NCI-H1092 treated with DMSO at 0.1 percent for 48 hours (cell line): ENCODE measurements around the gene FAM83E.
"Not testable (repeated sequence)": the region's sequence is repeated elsewhere in the genome, so short reads cannot be mapped to it uniquely, and the experiment has no call there.

Source experiments
- DNase-seq: peaks from one replicate; lab custom pipeline; 2025; lab: John Stamatoyannopoulos, UW

The FAM83E gene

DNA sequence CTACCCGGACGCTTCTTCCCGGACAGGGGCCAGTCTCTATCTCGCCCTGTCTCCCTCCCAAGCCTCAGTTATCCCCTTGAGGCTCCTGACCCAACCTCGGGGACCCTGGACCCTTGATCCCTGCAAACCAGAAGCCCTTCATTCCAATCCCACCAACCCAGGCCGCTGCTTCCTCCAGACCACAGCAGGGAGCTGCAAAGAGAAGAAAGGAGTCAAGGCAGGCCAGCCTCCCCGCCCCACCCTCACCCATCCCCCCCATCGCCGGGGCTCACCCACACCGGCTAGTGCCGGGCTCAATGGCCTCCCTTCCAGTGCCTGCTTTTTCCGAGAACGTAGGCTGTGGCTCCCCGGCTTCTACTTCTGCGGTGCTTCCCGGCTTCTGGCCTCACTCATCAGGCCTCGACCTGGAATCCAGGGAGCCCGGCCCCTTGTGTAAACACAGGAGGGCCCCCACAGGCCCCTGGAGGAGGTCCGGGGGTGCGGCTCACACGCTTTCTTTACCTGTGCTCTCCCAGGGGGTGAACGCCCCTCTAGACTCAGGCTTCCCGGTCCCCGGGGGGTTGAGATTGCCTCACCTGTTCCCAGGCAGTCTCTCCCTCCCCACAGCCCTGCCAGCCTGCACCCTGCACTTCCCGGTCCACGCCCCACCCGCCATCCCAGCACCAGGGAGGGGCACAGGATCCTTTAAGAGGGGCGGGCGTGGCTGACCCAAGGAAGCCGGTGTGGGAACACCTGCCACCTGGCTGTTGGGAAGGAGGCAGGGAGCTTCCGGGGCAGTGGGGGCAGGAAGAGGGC is at the start of gene FAM83E:
Gene FAM83E, minus strand, starts transcription at position 641 of the 795 bp plus-strand sequence. CDS start 1,704 bp downstream, outside the sequence.
- DNase-seq = no peak

DNA sequence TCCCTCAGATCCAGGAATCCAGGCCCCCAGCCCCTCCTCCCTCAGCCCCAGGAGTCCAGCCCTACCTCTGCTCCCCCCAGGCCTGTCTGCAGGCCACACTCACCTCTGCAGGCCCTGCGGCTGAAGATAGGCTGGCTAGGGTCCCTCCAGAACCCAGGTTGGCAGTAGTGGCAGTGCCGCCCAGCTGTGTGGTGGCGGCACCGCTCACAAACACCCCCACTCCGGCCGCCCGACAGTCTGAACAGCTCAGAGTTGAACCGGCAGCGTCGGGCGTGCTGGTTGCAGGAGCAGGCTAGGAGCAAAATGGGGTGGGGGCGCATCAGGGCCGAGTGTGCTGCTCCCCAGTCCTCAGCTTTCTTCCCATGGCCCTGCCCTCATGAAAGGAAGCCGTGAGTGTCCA is 49.6 kb upstream of the FAM83E start:
- no peak for DNase-seq

DNA sequence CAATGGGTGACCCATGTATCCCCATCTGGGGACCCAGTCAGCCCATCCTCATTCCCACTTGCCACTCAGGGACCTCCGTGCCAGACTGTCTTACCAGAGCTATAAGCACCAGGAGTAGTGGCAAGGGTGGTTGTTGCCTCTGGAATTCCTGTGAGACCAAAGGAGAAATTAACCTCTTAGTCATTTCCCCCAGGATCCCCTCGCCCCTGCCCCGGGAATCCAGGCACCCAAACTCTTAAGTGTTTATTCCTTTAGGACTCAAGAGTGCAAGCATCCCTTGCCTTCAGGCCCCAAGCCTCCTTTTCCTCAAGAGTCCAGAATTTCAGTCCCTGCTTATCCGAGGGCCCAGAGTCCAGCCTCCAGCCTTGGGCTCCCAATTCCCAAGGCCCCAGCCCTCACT is 48.8 kb upstream of the FAM83E start:
- DNase-seq = no peak

DNA sequence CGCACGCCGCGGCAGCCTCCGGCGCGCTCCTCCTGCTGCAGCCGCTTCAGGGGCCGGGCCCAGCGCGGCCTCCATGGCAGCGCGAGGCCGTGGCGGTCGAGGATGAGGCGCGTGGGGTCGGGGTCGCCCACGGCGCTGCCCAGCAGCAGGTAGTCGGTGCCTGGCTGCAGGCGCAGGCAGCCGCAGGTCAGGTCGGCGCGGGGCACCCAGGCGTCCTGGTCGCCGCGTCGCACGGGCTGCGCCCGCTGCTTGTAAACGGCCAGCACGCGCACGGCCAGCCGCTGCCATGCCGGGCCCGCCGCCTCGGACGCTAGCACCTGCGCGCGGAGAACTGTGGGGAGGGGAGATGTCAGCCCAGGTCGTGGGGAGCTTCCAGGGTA is 46.8 kb upstream of the FAM83E start:
- DNase-seq = no peak

DNA sequence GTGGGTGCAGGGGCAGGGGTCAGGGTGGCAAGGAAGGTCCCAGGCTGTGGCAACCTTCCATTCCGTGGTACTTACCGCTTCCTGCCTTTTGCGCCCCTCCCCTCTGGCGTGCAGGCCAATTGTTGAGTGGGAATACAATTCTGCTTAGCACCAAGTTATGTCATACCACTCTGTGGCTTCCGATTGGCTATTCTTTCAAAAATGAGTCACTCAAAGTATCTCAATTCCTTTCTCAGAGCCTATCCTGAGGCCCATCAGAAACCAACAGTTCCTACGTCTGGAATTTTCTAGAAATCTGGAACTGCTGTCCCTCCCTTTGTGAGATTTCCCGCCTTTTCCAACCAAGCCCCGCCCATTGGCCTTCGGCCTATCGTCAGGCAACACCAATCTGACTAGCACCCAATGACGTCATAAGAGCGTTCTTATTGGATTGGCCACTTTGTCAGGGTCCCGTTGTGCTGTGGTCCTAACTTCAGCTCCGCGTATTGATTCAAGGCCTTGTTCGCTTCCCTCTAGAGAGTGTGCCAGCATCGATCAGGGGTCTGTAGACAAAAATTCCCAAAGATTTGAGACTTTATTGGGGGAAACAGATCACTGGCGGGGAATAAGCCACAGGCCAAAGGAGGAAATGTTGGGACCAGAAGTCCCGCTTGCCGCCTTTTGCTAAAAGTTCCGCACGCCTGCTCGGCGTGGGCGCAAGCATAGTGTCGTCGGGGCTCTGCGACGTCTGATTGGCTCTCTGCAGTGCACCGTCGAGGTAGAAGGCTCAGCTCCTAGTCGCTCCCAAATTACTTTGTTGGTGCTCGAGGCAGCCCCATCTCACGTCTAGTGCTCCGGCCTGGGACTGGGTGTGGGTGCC is 46.2 kb upstream of the FAM83E start:
- peak; percentile 83 for DNase-seq

DNA sequence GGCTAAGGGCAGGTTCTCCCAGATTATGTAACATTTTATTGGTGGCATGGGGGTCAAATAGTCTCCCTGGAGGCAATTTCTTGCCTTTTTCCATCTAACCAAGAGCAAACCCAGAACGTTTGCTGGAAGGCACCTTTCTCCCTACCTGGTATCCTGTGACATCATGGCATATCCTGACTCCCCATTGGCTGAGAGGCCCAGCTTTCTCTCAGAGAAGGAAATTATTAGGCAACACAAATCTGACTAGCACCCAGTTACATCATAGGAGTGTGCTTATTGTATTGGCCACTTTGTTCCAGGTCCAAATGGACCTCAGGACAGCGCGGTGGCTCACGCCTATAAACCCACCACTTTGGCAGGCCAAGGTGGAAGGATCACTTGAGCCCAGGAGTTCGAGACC is 44.9 kb upstream of the FAM83E start:
- no peak for DNase-seq

DNA sequence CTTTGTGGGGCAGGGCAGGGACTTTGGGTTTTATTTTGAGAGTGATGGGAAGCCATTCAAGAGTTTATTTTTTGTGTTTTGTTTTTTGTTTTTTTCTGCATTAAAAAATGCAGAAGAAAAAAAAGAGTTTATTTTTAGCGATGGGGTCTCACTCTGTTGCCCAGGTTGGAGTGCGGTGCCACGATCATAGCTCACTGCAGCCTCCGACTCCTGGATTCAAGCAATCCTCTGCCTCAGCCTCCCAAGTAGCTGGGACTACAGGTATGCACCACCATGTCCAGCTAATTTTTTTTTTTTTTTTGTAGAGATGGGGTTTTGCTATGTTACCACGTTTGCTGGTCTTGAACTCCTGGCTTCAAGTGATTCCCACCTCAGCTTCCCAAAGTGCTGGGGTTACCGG is 43.6 kb upstream of the FAM83E start:
- DNase-seq = no peak

DNA sequence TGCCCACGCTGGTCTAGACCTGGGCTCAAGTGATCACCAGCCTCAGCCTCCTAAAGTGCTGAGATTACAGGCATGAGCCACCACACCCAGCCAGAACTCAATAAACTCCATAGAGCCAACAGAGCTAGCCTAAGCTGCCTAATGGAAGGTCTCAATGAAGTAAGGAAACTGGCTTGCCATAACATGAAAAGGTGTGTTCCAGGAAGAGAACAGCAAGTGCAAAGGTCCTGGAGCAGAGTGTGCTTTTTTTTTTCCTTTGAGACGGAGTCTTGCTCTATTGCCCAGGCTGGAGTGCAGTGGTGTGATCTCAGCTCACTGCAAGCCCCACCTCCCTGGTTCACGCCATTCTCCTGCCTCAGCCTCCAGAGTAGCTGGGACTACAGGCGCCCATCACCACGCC is 43.0 kb upstream of the FAM83E start:
- not testable (repeated sequence) for DNase-seq

DNA sequence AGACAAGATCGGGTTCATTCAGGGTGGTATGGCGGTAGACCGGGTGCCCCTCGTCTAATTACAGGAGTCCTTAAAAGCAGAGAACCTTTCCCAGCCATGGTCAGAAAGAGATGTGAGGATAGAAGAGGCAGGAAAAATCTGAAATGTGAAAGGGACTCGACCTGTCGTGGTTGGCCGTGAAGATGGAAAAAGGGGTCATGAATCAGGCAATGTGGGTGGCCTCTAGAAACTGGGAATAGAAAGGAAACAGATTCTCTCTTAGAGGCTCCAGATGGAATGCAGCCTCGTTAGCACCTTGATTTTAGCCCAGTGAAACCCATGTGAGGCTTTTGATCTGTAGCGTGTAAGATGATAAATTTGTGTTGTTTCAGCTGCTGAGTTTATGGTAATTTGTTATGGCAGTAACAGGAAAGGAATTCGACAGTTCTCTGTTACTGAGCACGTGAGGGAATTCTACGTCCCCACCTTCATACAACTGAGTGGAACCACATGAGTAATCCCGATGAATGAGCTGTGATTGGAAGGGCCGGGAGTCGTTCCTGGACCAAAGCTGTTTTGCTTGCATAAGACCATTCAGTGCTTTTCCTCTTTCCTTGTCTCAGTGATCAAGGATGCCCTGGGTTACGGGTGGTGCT is 42.1 kb upstream of the FAM83E start:
- DNase-seq = no peak

DNA sequence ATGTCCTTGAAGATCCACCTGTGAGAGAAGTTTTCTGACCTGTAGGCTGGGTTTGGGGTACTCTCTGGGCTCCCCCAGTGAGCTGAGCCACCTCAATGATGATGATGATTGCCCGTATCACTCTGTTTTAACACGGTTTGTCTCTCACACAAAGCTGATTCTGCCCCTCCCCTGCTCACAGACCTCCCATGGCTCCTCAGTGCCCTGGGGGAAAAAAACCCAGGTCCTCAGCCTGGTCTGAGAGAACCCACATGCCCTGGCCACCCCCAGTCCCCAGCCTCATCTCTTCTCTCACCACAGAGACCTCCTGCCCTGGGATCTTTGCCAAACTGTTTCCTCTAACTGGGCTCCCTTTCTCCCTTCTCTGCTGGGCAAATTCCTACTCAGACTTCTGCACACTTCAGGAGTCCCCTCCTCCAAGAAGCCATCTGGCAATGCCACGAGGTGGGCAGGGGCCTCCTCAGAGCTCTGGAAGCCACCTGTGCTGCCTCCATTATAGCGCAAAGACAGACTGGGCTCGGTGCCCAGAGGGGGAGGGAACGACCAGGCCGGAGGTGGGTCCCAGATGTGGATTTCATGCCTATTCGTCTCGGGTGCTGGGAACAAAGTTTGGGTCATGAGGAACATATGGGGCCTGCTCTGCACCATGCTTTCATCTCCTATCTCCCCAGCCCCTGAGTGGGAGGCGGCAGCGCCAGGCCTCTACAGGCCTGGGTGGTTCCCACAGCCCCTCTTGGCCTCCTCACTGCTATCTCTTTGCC is 39.6 kb upstream of the FAM83E start:
- peak; percentile 11 for DNase-seq

DNA sequence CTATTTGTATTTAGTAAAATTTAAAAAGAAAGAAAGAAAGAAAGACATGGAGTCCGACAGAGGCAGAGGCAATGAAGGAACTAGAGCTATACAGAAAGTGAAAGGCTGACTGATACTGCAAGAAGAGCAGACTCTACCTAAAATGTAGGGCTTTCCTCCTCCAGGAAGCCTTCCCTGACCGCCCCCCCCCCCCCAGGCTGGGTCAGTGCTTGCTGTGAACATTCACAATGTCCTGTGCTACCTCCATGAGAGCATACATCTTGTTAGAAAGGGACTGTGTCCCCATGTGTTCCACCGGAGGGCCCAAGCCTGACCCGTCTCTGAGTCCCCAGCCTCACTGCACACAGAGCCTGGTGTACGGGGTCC is 36.8 kb upstream of the FAM83E start:
- DNase-seq = no peak

DNA sequence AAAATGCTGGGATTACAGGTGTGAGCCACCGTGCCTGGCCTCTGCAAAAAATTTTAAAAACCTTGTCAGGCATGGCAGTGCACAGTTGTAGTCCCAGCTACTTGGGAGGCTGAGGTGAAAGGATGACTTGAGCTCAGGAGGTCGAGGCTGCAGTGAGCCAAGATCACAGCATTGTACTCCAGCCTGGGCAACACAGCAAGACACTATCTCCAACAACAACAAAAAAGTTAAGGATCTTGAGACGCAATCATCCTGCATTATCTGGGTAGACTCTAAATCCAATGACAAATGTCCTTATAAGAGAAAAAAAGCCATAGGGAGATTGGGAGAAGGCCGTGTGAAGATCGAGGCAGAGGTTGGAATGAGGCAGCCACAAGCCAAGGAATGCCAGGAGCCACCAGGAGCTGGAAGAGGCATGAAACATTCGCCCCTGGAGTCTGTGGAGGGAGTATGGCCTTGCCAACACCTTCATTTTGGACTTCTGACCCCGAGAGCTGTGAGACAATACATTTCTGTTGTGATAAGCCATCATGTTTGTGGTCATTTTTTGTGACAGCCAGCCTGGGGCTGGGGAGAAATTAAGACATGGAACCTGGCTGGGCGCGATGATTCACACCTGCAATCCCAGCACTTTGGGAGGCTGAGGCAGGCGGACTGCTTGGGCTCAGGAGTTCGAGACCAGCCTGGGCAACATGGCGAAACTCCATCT is 36.3 kb upstream of the FAM83E start:
- no peak for DNase-seq

DNA sequence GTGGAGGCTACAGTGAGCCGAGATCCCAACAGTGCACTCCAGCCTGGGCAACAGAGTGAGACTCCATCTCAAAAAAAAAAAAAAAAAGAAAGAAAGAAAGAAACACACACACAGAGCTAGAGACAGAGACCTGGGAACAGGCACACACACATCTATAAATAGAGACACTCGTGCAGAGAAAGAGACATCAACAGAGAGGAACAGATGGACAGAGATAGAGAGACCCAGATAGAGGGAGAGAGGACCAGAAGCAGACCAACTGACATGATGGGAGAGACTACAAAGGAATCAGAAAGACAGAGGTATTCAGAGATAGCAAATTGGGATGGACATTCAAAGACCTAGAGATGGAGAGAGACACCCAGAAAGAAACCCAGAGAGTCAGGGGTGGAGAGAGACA is 33.3 kb upstream of the FAM83E start:
- no peak for DNase-seq

DNA sequence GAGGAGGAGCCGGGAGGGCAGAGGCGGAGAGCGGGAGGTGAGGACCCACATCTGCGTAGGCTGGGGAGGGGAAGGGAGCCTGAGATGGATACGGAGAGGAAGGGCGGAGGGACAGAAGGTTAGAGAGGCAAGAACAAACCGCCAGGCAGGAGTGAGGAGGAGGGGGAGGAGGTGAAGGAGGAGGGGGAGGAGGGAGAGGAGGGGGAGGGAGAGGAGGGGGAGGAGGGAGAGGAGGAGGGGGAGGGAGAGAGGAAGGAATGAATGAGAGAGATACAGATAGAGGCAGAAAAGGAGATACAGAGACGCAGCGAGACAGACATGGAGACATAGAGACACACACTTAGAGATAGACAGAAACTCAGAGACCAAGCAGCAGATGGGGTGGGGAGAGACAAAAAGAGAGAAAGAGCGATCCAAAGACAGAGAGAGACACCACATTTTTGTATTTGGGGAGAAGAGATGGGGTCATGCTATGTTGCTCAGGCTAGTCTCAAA is 31.9 kb upstream of the FAM83E start:
- DNase-seq = no peak

DNA sequence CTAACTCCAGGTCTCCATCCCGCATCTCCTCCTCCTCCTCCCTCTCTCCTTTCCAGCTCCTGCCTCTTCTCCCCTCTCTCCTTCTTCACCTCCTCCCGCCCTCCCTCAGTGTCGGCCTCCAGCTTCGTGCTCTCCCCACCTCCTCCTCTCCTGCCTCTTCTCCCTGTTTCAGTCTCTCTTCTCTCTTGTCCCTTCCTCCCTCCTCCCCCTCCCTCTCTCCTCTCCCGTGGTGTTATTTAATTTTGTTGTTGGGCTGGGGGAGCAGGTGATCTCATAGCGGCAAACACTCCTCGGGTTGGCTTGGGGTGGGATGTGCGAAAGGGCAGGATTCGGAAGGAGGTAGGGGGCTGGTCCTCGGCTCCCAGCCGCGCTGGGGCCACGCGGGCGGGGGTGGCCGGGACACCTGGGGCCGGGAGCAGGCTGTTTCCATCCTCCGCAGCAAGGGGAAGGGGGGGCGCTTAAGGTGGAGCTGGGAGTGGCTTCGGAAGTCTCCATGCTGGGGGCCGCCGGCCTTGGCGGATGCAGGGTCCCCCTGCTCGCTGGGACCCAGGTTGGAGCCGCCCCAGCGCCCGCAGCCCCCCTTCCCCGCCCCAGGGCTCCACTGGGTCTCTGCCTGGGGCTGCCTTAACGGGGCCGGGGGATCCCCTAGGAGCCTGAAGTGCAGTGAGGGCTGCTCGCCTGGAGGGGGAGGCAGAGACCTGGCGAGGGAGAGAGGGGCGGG is 31.3 kb upstream of the FAM83E start, which contains the start of gene CA11:
Gene CA11, minus strand, starts transcription at position 187 of the 721 bp plus-strand sequence. CDS start 555 bp downstream, outside the sequence.
- peak; percentile 81 for DNase-seq

DNA sequence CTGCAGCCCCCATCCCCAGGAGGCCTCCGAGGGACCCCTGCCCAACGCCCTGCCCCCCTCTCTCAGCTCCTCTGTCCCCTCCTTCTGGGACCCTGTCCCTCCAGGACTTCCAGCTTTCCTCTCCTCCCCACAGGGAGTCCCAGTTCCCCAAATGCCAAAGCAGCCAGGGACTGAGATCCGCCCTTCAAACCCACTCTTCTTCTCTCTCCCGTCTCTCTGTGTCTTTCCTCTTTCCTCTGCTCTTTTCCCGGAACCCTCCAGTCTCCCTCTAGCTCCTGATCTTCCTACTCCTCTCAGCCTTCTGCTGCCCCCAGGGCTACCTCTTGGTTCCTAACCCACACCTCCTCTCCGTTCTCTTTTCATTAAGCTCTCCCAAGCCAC is 30.7 kb upstream of the FAM83E start:
- DNase-seq = no peak

DNA sequence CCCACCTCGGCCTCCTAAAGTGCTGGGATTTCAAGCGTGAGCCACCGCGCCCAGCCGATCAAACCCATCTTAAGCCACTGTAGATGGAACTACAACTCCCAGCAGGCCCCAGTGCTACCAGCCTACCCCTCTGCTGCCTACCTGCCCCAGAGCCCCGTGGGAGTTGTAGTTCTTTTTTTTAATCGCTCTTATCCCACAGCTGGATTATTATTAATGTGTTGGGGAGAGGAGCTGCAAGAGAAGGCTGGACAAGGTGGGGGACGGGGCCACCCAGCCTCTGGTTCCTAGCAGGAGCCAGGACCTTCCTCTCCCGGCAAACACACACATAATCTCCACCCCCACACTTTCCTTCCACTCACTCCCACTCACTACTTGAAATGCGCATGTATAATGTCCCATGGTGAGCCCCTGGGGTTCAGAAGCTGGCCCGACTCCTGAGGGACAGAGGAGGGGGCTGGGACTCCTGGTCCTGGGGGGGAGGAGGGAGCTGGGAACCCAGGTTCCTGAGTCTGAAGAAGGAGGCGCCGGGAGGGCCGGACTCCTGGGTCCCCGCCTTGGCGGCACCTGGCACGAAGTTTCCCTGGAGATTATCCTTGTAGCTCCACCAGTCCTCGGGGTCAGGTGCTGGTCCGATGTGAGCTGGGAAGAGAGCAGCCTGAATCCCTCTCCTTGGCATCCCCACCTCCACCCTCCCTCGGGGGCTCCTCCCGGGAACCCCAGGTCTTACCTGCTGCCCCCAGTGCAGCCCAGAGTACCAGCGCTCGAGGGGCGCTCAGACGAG is 30.2 kb upstream of the FAM83E start:
- DNase-seq = peak; percentile 31

DNA sequence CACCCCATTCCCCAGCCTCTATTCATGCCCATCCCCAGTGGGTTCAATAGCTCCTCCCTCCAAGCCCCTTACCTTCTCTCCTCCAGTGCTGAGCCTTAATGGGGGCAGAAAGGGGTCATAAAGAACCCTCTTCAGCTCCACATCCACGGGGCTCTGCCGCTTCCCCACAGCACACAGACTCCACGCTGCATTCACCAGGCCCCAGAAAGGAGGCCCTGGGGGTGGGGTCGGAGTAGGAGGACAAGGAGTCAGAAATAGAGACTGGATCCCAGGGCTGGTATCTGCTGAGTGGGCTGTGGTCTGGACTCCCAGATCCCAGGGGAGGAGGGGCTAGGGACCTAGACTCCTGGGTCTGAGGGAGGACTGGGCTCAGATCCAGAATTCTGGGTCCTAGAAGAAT is 29.5 kb upstream of the FAM83E start:
- DNase-seq = no peak

DNA sequence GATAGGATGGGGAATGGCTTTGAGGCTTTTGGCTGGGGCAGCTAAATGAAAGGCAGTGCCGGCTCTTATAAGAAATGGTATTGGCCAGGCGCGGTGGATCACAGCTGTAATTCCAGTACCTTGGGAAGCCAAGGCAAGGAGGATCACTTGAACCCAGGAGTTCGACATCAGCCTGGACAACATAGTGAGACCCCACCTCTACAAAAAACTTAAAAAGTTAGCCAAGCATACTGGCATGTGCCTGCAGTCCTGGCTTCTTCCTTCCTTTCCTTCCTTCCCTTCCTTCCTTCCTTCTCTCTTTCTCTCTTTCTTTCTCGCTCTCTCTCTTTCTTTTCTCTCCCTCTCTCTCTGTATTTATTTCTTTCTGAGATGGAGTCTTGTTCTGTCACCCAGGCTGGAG is 28.0 kb upstream of the FAM83E start:
- DNase-seq = no peak

DNA sequence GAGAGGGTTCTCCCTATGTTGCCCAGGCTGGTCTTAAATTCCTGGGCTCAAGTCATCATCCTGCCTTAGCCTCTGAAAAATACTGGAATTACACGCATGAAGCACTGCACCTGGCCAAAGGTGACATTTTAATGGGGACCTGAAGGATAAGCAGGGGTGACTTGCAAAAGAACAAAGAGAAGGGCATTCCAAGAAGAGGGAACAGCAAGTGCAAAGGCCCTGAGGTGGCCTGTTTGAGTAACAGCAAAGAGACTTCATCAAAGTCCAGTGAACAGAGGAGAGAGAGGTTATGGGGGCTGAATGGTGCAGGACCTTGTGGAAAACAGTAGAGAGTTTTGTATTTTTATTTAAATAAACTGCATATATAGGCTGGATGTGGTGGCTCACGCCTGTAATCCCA is 27.0 kb upstream of the FAM83E start:
- DNase-seq = no peak
